Measurements from ENCODE around the gene KHSRP.

DNA sequence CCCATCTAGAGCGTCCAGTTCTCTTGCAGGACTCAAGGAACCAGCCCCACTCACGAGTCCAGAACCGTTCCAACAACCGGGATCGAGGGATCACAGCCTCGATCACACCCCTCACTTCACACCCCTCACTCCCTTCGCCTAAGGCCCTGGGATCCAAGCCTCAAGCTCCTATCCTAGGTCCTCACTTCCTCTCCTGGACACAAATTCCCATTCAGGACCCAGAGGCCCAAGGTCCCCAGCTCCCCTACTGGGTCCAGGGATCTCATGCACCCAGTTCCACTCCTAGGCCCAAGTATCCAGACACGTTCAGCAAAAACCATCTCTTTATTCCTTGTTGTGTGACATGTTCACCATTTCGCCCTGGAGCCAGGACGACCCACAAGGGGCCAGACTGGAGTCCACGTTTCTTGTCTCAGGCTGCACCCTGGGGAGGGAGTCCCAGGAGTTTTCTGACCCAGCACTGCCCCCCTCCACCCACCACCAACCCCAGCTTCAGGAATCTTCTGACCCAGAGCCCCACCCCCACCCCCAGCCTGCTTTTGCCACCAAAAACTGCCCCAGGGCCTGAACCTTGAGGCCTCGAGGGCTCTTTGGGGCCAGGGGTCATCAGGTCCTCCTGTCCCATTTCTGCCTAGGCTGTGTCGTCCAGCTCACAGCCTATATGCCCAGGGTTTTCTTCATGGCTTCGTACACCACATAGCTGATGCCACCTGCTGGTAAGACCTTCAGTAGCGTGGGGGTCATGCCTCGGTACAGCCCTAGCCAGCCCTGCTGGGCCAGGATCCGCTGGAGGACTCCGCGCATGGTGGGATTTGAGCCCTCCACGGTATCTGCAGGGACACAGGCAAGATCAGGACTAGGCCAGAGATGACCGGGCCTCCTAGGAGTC lies 1.4 kb upstream of the KHSRP start:
- TF ChIP-seq CTCF (IDR thresholded peaks at IDR 0.05; ENCODE audit: low read depth, low read length, poor library complexity, severe bottlenecking): peak; percentile 47
- no peak for TF ChIP-seq EZH2phosphoT487 (IDR thresholded peaks at IDR 0.05; ENCODE audit: borderline replicate concordance, low read length)
